Medulla oblongata (tissue), 1 donor: ENCODE measurements around the gene DIS3L2.
"Not testable (repeated sequence)": the region's sequence is repeated elsewhere in the genome, so short reads cannot be mapped to it uniquely, and the experiment has no call there.

Experiments used
- DNase-seq: peaks from one replicate; pipeline ENCODE4 v3.0.0-alpha.2; 2015; ENCODE audit errors: extremely low spot score

The DIS3L2 gene

GRCh38 chr2:231928481-231928880, 33.0 kb upstream of the DIS3L2 start:
- no peak for DNase-seq

- DNase-seq: no peak
These were observed 32.4 kb upstream of the DIS3L2 start for GRCh38 chr2:231928901-231929725.

GRCh38 chr2:231929961-231930592, 31.4 kb upstream of the DIS3L2 start:
- no peak for DNase-seq

- no peak for DNase-seq
These were observed 30.8 kb upstream of the DIS3L2 start for GRCh38 chr2:231930593-231931281.

DNA sequence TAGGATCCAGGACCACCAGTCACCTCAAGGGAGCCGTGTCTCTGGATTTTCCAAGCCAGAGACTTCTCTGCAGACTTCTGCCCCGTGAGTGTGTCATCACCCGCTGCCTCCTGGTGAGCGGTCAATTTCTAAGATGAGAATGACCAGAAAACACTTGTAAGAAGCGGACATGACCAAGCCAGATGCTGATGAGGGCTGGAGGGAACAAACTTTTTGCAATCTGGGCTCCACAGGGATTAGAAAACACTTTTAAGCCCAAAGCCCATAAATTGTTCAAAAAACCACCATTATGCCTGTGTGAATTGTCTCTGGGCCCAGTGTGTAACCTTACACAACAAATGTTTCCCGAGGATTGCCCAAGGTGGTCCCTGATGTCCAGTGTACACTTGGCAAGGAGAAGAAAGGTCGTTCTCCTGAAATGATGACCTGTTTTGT, 30.0 kb upstream of the DIS3L2 start:
- DNase-seq: no peak

DNA sequence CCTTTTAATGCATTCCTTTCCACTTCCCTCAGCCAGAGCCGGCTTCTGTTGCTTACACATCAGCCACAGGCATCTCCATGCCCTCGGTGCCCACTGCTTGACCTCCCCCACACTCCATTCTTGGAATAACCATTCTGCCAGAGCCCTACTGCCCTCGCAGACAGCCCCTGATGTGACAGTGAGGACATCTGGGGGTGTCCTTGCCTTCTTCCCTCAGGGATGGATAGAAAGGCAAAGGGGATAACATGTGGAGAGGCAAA, 28.9 kb upstream of the DIS3L2 start:
- DNase-seq: no peak

DNA sequence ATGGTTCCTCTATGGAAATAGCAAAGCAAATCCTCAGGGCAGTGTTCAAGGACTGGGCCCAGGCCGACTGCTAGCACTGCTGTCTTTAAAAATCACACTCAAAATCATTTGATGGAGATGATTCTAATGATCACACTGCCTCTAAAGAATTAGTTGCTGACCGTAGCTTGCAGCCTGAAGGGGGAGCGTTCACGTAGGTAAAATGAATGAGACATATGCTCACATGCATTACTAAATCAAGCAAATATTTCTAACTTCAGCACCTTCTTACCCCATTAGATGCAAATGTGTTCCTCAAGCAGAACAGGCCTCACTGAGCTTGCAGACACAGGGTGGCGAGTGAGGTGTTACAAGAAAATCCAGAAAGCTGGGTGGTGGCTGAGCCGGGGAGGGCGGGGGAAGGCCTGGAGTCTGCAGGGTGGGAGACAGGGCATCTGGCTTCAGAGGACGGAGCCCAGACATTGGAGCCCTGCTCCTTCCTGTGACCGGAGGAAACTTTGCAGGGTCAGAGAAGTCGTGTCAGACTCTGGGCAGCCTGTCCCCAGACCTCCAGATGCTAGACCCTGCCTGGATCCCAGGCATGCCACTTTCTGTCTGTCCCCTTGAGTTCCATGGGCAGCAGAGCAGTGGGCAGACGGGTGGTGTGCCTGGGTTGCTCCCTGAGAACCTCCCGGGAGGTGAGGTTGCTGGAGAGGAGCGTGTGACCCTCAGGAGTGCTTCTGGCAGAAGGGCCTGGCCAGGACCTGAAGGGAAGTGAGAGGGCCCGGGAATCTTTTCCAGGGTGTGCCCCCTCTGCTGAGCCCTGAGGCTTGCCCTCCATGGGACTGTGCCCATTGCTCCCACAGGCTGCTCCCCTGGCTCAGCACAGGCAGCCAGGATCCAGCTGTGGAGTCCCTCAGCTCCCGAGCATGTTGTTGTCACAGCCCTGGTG, 28.3 kb upstream of the DIS3L2 start:
- no peak for DNase-seq

DNA sequence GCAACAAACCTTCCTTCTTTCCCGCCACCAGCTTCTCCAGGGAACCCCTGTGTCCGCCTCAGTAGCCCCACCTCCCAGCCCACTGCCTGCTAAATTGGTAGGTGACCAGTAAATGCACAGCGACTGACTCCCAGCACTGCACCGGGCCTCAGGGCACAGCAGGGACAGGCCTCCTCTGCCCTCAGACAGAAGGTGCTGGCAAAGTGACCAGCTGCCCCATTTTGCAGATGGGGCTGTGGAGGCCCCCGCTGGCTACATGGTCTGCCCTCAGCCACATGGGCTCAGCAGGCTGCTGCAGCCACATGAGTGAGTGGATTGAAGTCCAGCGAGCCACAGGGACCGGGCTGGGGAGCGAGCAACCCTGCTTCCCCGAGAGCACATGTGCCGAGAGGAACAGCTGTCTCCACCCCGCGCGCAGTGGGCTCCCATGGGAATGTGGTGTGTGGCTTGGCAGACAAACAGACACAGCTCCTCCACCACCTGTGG, 27.6 kb upstream of the DIS3L2 start:
- no peak for DNase-seq

DNA sequence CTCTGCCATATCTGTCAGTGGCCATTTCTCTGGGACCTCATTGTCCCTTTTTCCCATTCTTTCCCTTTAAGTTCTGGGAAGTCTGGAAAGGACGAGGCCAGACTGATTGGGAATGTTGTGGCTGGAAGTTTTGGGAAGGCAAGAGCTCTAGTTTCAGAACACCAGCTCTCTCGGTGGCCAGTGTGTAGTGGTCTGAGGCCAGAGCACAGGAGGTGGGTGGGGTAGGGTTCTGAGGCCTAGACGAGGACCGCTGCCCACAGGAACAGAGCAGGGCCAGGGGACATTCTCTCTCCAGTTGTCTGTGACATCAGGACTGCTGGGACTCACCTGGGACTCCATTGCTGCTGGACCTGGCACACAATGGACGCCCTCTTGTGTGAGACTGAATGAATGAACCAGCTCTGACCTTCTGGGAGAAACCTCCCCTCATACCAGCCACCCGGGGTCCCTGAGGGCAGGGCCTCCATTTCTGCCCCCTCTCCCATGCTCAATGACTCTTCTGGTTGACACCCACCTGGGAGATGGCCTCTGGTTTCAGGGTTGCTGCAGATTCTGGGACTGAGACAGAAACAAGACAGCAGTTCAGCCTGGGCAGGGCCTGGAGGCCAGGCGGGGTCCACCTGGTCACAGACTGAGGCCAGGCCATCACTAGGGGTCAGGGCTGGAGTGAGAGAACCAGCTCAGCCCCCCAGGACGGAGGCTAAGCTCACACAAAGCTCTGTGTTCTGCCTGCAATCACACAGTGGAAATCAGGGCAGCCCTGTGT, 26.9 kb upstream of the DIS3L2 start:
- DNase-seq: no peak

DNA sequence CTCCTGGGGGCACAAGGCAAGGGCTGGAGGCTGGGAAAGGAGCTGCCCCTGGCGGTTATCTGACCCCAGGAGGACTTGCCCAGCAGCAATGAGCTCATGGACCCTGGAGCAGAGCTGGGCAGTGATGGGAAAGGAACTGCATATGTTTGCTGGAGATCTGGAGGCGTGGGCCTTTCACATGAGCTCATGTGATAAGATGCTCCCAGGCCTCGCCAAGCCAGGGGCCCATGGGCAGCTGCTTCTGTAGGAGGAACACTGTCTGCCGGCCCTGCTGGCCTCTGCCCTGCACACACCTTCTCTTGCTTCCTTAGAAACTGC, 26.3 kb upstream of the DIS3L2 start:
- no peak for DNase-seq

DNA sequence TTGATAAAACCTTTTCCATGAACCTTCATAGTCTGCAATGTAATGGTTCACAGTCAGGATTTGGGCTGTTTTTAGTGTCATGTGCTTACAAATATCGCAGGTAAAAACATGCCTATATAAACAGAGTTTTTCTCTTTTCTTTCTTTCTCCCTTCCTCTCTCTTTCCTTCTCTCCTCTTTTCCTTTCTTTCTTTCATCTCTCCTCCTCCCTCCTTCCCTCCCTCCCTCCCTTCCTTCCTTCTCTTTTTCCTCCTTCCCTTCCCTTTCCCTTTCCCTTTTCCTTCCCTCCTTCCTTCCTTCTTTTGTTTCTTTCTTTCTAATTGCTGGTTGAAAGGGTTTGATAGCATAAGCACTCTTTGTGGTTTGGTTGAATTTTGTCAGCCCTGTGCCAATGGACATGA, 25.7 kb upstream of the DIS3L2 start:
- no peak for DNase-seq

DNA sequence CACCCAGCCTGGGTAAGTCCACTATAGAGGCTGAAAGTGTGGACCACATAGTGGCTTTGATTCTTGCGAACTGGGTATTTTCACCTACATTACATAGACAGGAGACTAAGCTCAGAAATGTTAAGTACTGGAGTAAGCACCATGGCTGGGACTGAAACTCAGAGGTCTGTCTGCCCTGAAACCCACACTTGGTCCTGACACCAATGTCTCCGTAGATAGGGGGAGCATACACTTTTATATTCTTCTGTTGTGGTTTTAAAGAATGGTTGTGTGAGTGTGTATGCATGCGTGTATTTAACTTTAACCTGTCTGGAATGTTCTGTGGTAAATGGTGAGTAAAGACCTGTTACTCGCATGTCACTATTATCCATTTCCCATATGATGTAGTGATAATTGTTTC, 25.0 kb upstream of the DIS3L2 start:
- DNase-seq: no peak

DNA sequence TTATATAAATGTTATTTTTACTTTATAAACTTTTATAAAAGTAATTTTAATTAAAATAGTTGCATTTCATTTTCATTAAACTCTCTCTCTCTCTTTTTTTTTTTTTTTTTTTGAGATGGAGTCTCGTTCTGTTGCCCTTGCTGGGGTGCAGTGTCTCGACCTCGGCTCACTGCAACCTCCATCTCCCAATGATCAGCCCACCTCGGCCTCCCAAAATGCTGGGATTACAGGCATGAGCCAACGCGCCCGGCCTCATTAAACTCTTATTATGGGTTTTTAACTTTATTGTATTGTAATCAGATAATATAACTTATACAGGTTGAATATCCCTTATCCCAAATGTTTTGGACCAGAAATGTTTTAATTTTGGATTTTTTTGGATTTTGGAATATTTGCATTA, 24.5 kb upstream of the DIS3L2 start:
- DNase-seq: no peak

DNA sequence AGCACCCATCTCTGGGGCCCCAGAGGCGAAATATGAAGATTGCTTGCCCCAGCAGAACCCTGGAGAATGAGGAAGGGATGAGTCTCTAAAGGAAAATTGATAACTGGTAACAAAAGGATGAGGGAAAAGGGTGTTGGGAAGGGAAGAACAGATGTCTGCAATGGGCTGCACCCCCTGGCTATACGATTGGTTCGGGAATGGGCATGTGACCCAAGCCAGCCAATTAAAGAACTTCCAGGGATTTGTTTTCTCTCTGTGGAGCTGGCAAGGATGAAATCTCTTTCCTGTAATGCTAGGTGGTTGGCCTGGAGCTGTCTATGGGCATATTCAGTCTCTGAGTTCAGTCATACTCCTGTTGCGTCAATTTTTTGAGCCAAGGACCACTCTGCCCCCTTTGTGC, 22.5 kb upstream of the DIS3L2 start:
- no peak for DNase-seq

GRCh38 chr2:231940795-231941194, 20.7 kb upstream of the DIS3L2 start:
- no peak for DNase-seq

GRCh38 chr2:231941673-231942072, 19.8 kb upstream of the DIS3L2 start:
- no peak for DNase-seq

GRCh38 chr2:231942180-231942579, 19.3 kb upstream of the DIS3L2 start:
- DNase-seq: no peak

DNA sequence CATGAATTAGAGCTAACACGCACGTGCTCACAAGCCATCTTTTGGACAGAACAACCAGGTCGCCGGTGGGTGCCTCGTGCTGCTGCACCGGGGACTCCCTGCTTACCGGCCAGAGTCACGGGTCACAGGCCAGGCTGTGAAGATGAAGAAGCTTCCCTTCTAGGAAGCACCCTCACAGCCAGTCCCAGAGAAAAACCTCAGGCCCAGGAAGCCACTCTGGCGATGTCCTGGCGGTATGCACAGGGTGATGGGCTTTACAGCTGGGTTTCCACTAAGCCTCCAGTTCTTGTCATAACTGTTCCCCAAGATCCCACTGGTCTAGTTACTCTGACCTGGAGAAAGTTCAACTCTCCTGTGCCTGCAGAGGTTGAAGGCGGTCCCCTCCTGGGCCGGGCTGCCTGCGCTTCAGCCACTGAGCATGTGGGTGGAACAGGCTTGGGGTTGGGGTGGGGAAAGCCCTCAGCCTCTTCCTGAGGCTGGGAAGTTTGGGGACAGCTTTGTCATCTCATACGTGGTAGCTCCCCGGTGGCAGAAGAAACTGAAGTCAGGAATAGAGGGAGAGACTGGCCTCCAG, 15.2 kb upstream of the DIS3L2 start:
- no peak for DNase-seq

DNA sequence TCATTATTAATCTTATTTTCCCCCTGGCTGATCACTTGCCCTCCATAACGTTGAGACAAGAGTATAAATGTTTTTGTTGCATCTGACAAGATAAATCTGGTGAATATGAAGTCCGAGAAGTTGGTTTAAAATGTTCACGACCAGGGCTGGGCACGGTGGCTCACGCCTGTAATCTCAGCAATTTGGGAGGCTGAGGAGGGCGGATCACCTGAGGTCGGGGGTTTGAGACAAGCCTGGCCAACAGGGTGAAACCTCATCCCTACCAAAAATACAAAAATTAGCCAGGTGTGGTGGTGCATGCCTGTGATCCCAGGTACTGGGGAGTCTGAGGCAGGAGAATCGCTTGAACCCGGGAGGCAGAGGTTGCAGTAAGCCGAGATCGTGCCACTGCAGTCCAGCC, 14.4 kb upstream of the DIS3L2 start:
- not testable (repeated sequence) for DNase-seq

- no peak for DNase-seq
These were observed 13.8 kb upstream of the DIS3L2 start for GRCh38 chr2:231947694-231948093.

DNA sequence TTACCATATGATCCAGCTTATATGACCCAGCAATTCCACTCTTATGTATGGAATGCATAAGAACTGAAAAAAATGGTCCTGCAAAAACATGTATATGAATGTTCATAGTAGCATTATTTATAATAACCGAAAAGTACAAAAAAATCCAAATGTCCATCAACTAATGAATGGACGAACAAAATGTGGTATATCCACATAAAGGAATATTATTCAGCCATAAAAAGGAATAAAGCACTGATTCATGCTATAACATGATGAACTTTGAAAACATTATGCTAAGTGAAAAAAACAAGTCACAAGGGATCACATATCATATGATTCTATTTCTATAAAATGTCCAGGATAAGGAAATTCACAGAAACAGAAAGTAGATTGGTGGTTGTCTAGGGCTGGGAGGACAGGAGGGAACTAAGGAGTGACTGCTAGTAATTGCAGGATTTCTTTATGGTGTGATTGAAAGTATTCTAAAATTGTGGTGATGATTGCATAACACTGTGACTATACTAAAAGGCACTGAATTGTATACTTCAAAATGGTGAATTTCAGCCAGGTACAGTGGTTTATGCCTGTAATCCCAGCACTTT, 10.0 kb upstream of the DIS3L2 start:
- DNase-seq: no peak
